ENCODE results near the gene YIF1A.
"Not testable (repeated sequence)": the region's sequence is repeated elsewhere in the genome, so short reads cannot be mapped to it uniquely, and the experiment has no call there.

YIF1A gene

GRCh38 chr11:66325263-66325671 lies 36.3 kb upstream of the YIF1A start:
- CTCF ChIA-PET: interaction anchor here (3.7 kb wide), 1 partner anchor 13 kb away, joined by 34 read pairs; no protein-coding TSS in a partner anchor
- POLR2A ChIA-PET: no interaction called here
- no peak for TF ChIP-seq CTCF (IDR thresholded peaks at IDR 0.05; ENCODE audit: control extremely low read depth, extremely low read depth, low read depth, missing control alignments)

GRCh38 chr11:66324664-66325063 lies 35.7 kb upstream of the YIF1A start:
- ChIA-PET POLR2A (no interaction called here), CTCF (interaction anchor here (3.7 kb wide), 1 partner anchor 13 kb away, joined by 34 read pairs; no protein-coding TSS in a partner anchor)
- no peak for TF ChIP-seq CTCF (IDR thresholded peaks at IDR 0.05; ENCODE audit: control extremely low read depth, extremely low read depth, low read depth, missing control alignments)
- no peak for DNase-seq (ENCODE audit: extremely low spot score)

More at GRCh38 chr11:66325263-66325671, 36.3 kb upstream of the YIF1A start:
- DNase-seq (ENCODE audit: extremely low spot score): no peak

- CTCF ChIA-PET: no interaction called here
- POLR2A ChIA-PET: no interaction called here
- DNase-seq (ENCODE audit: extremely low spot score): no peak
- TF ChIP-seq CTCF (IDR thresholded peaks at IDR 0.05; ENCODE audit: control extremely low read depth, extremely low read depth, low read depth, missing control alignments): no peak
These were observed 34.7 kb upstream of the YIF1A start for GRCh38 chr11:66323684-66324083.

GRCh38 chr11:66322732-66323427 lies 33.9 kb upstream of the YIF1A start:
- TF ChIP-seq CTCF (IDR thresholded peaks at IDR 0.05; ENCODE audit: control extremely low read depth, extremely low read depth, low read depth, missing control alignments): no peak
- ChIA-PET POLR2A (no interaction called here), CTCF (interaction anchor here (1.5 to 1.6 kb wide), 2 partner anchors 12 to 25 kb away, joined by 4 read pairs; no protein-coding TSS in a partner anchor)
- no peak for DNase-seq (ENCODE audit: extremely low spot score)

GRCh38 chr11:66321606-66322005 lies 32.7 kb upstream of the YIF1A start:
- CTCF ChIA-PET: interaction anchor here (1.3 to 1.6 kb wide), 3 partner anchors 9 to 24 kb away, joined by 4 read pairs; no protein-coding TSS in a partner anchor
- no peak for DNase-seq (ENCODE audit: extremely low spot score)
- no peak for TF ChIP-seq CTCF (IDR thresholded peaks at IDR 0.05; ENCODE audit: control extremely low read depth, extremely low read depth, low read depth, missing control alignments)
- POLR2A ChIA-PET: no interaction called here

- CTCF ChIA-PET; POLR2A ChIA-PET; DNase-seq (ENCODE audit: extremely low spot score): not testable (repeated sequence)
These were observed 31.8 kb upstream of the YIF1A start for GRCh38 chr11:66320748-66321147.

- POLR2A ChIA-PET; CTCF ChIA-PET; DNase-seq (ENCODE audit: extremely low spot score): not testable (repeated sequence)
These were observed 31.3 kb upstream of the YIF1A start for GRCh38 chr11:66320289-66320688.

Data from GM10248 (cell line).